Neural cell (in vitro differentiated cells): Measurements from ENCODE around the gene TRIM58. TPM values are rescaled to one million over a fixed set of nuclear protein-coding genes. Genes with fewer than 3 reads are reported as not detected.

ENCODE experiments used
- H2AFZ ChIP-seq: fragments of 200-600, 300-800 bp; sonication (generic), shearing (Covaris generic); 2 replicates; pipeline ENCODE4 v1.6.0; 2014; ENCODE audit warnings: low read depth, mild to moderate bottlenecking, antibody characterized with exemption, low read length, moderate library complexity
- H3F3A ChIP-seq: fragments of 200-600 bp; shearing (Covaris generic); 2 replicates; pipeline ENCODE4 v1.6.1; 2016; ENCODE audit warnings: mild to moderate bottlenecking, moderate library complexity, mixed read lengths, antibody characterized with exemption, low read length; ENCODE audit not compliant: insufficient read depth, poor library complexity, severe bottlenecking
- H3K27ac ChIP-seq: fragments of 200-600, 300-800 bp; sonication (generic), shearing (Covaris generic); 2 replicates; pipeline ENCODE4 v1.5.1; 2014; ENCODE audit warnings: mild to moderate bottlenecking, low read length, moderate library complexity
- H3K27me3 ChIP-seq: fragments of 300-800, 200-600 bp; sonication (generic), shearing (Covaris generic); 2 replicates; pipeline ENCODE4 v1.6.0; 2014; ENCODE audit warnings: mild to moderate bottlenecking, low read depth, low read length, moderate library complexity; ENCODE audit not compliant: insufficient read depth
- H3K36me3 ChIP-seq: fragments of 300-800, 200-600 bp; sonication (generic), shearing (Covaris generic); 2 replicates; pipeline ENCODE4 v1.5.1; 2014; ENCODE audit warnings: mild to moderate bottlenecking, antibody characterized with exemption, low read length, moderate library complexity; ENCODE audit not compliant: insufficient read depth
- H3K4me2 ChIP-seq: fragments of 300-800, 200-600 bp; sonication (generic), shearing (Covaris generic); 2 replicates; pipeline ENCODE4 v1.6.0; 2014; ENCODE audit warnings: mild to moderate bottlenecking, low read length
- H3K4me3 ChIP-seq: fragments of 300-800, 200-600 bp; sonication (generic), shearing (Covaris generic); 2 replicates; pipeline ENCODE4 v1.5.1; 2014; ENCODE audit warnings: mild to moderate bottlenecking, low read length, moderate library complexity
- H3K79me2 ChIP-seq: fragments of 200-600 bp; shearing (Covaris generic); replicated peaks from 2 replicates; pipeline ENCODE4 v1.6.0; 2014; ENCODE audit warnings: mild to moderate bottlenecking, low read length, moderate library complexity; ENCODE audit not compliant: insufficient read depth
- H3K9ac ChIP-seq: fragments of 300-800, 200-600 bp; sonication (generic), shearing (Covaris generic); 2 replicates; pipeline ENCODE4 v1.6.1; 2016; ENCODE audit warnings: mild to moderate bottlenecking, low read length, mixed read lengths
- H3K9me2 ChIP-seq: fragments of 200-600 bp; shearing (Covaris generic); 2 replicates; pipeline ENCODE4 v1.6.1; 2016; ENCODE audit warnings: mild to moderate bottlenecking, low read length, mixed read lengths; ENCODE audit not compliant: insufficient read depth
- H3K9me3 ChIP-seq: fragments of 200-600, 300-800 bp; sonication (generic), shearing (Covaris generic); 2 replicates; pipeline ENCODE4 v1.6.1; 2016; ENCODE audit warnings: mild to moderate bottlenecking, mixed run types, low read length, moderate library complexity, mixed read lengths
- H4K20me1 ChIP-seq: fragments of 200-600 bp; shearing (Covaris generic); 2 replicates; pipeline ENCODE4 v1.6.1; 2016; ENCODE audit warnings: mild to moderate bottlenecking, mixed run types; ENCODE audit not compliant: insufficient read depth
- CTCF ChIP-seq: fragments of 450-650 bp; IDR thresholded peaks from 2 replicates; pipeline ENCODE4 v1.5.1; 2014; ENCODE audit warnings: antibody characterized with exemption, mild to moderate bottlenecking, moderate library complexity; ENCODE audit not compliant: poor library complexity, severe bottlenecking
- EP300 ChIP-seq: fragments of 450-650 bp; conservative IDR thresholded peaks from 2 replicates; pipeline ENCODE4 v1.6.1; 2014; ENCODE audit warnings: antibody characterized with exemption, mild to moderate bottlenecking, moderate library complexity; ENCODE audit not compliant: poor library complexity, severe bottlenecking
- EZH2 ChIP-seq: fragments of 200-600, 300-800 bp; shearing (Covaris generic), sonication (generic); IDR thresholded peaks from 2 replicates; pipeline ENCODE4 v1.6.1; 2014; ENCODE audit warnings: antibody characterized with exemption, low read length, borderline replicate concordance, mild to moderate bottlenecking; ENCODE audit not compliant: insufficient read depth, poor library complexity, severe bottlenecking
- MXI1 ChIP-seq: fragments of 450-650 bp; conservative IDR thresholded peaks from 2 replicates; pipeline ENCODE4 v1.6.1; 2014; ENCODE audit warnings: antibody characterized with exemption, mild to moderate bottlenecking; ENCODE audit not compliant: poor library complexity, severe bottlenecking
- POLR2AphosphoS5 ChIP-seq: IDR thresholded peaks from 2 replicates; pipeline ENCODE4 v1.6.1; 2012
- RAD21 ChIP-seq: fragments of 450-650 bp; conservative IDR thresholded peaks from 2 replicates; pipeline ENCODE4 v1.6.1; 2014; ENCODE audit warnings: antibody characterized with exemption, mild to moderate bottlenecking, moderate library complexity
- SMC3 ChIP-seq: fragments of 450-650 bp; conservative IDR thresholded peaks from 2 replicates; pipeline ENCODE4 v1.6.1; 2014; ENCODE audit warnings: antibody characterized with exemption, mild to moderate bottlenecking, moderate library complexity; ENCODE audit not compliant: poor library complexity
- TAF1 ChIP-seq: IDR thresholded peaks from 2 replicates; pipeline ENCODE4 v1.6.1; 2012; ENCODE audit warnings: low read depth
- polyA plus RNA-seq: library from polyadenylated mRNA; depleted of rRNA; stranded (reverse); fragments of >200 nt; gene quantifications from 2 replicates; pipeline ENCODE4 v1.2.3, GENCODE V29; 2014
- TF ChIP-seq, protein P1 (sequence below): IDR thresholded peaks from 2 replicates; pipeline ENCODE4 v1.6.1; 2012; ENCODE audit warnings: borderline replicate concordance

TRIM58 gene
- polyA plus RNA-seq, 1 donor from 2014 or later: 0.12 TPM

DNA sequence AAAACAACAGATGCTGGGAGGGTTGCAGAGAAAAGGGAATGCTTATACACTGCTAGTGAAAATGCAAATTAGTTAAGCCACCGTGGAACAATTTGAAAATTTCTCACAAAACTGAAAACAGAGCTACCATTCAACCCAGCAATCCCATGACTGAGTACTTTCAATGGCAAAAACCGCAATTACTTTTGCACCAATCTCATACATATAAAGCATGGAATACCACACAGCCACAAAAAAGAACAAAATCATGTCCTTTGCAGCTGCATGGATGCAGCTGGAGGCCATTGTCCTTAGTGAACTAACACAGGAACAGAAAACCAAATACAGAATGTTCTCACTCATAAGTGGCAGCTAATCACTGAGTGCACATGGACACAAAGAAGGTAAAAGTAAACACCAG is 56.8 kb downstream of the TRIM58 start:
- H3K9ac ChIP-seq: no peak overlapping the region
- H3K79me2 ChIP-seq: no peaks in the 10 kb centered on the region
- H2AFZ ChIP-seq: no peak overlapping the region

GRCh38 chr1:247914941-247915662 is 58.1 kb downstream of the TRIM58 start:
- H3K27me3 ChIP-seq: no peaks in the 10 kb centered on the region
- H2AFZ ChIP-seq: no peak overlapping the region
- H4K20me1 ChIP-seq: no peaks in the 10 kb centered on the region
- H3K79me2 ChIP-seq: no peaks in the 10 kb centered on the region
- no peaks in the 10 kb centered on the region for H3F3A ChIP-seq
- no peak overlapping the region for H3K9ac ChIP-seq
- H3K9me3 ChIP-seq: no peaks in the 10 kb centered on the region
- no peak overlapping the region for H3K4me2 ChIP-seq
- H3K4me3 ChIP-seq: no peak overlapping the region
- H3K27ac ChIP-seq: no peak overlapping the region
- no peaks in the 10 kb centered on the region for H3K36me3 ChIP-seq
- no peaks in the 10 kb centered on the region for H3K9me2 ChIP-seq
- TF ChIP-seq MXI1 (no peak), POLR2AphosphoS5 (no peak), EP300 (no peak), TAF1 (no peak), EZH2 (no peak), RAD21 (no peak), CTCF (no peak)
- TF ChIP-seq, protein P1, sequence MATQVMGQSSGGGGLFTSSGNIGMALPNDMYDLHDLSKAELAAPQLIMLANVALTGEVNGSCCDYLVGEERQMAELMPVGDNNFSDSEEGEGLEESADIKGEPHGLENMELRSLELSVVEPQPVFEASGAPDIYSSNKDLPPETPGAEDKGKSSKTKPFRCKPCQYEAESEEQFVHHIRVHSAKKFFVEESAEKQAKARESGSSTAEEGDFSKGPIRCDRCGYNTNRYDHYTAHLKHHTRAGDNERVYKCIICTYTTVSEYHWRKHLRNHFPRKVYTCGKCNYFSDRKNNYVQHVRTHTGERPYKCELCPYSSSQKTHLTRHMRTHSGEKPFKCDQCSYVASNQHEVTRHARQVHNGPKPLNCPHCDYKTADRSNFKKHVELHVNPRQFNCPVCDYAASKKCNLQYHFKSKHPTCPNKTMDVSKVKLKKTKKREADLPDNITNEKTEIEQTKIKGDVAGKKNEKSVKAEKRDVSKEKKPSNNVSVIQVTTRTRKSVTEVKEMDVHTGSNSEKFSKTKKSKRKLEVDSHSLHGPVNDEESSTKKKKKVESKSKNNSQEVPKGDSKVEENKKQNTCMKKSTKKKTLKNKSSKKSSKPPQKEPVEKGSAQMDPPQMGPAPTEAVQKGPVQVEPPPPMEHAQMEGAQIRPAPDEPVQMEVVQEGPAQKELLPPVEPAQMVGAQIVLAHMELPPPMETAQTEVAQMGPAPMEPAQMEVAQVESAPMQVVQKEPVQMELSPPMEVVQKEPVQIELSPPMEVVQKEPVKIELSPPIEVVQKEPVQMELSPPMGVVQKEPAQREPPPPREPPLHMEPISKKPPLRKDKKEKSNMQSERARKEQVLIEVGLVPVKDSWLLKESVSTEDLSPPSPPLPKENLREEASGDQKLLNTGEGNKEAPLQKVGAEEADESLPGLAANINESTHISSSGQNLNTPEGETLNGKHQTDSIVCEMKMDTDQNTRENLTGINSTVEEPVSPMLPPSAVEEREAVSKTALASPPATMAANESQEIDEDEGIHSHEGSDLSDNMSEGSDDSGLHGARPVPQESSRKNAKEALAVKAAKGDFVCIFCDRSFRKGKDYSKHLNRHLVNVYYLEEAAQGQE: no peak

More for the DNA sequence above, 56.8 kb downstream of the TRIM58 start:
- H3F3A ChIP-seq: no peaks in the 10 kb centered on the region
- H3K9me2 ChIP-seq: no peaks in the 10 kb centered on the region
- H3K4me3 ChIP-seq: no peak overlapping the region
- H4K20me1 ChIP-seq: no peaks in the 10 kb centered on the region
- peaks cover 1% of the 10 kb centered on the region for H3K9me3 ChIP-seq
- H3K36me3 ChIP-seq: no peaks in the 10 kb centered on the region
- no peak overlapping the region for H3K4me2 ChIP-seq
- H3K27ac ChIP-seq: no peak overlapping the region
- TF ChIP-seq SMC3 (no peak), RAD21 (no peak), TAF1 (no peak), POLR2AphosphoS5 (no peak), MXI1 (no peak), EZH2 (no peak), EP300 (no peak), CTCF (no peak)
- TF ChIP-seq, protein P1: no peak
- no peaks in the 10 kb centered on the region for H3K27me3 ChIP-seq
